Endothelial cell of umbilical vein (primary cell): ENCODE results near the gene CCDC88B. TPM values are rescaled to one million over a fixed set of nuclear protein-coding genes. Genes with fewer than 3 reads are reported as not detected.
A peak's percentile ranks its signal among the peaks of the same experiment; 100 is the strongest.

Source experiments
- BruUV-seq: library from RNA; stranded (reverse); fragments of 400-500 nt; replicated peaks from 2 replicates; lab custom pipeline; 2021; lab: Mats Ljungman, UMichigan
- CTCF ChIA-PET: fragments of 300-600, 350-600 bp; sonication (Branson Sonifier 250); formaldehyde crosslinking; loops from one replicate; lab custom pipeline; 2021; ENCODE audit warnings: antibody characterized with exemption, inconsistent platforms; lab: Charles Lee
- POLR2A ChIA-PET: fragments of 300-600, 350-600 bp; sonication (Branson Sonifier 250); formaldehyde crosslinking; loops from one replicate; lab custom pipeline; 2021; ENCODE audit warnings: antibody characterized with exemption, inconsistent platforms; lab: Charles Lee
- DNase-seq: peaks from one replicate; pipeline ENCODE4 v3.0.0-alpha.2; 2011; ENCODE audit warnings: low read depth, low spot score
- FAIRE-seq: peaks from 2 replicates; lab custom pipeline; 2011; peaks lifted over from hg19 to GRCh38; lab: Jason Lieb, UNC
- H2AFZ ChIP-seq: 2 replicates; pipeline ENCODE4 v1.6.0; 2012; ENCODE audit warnings: low read depth, low read length, control low read depth, inconsistent platforms
- H3K27ac ChIP-seq: 2 replicates; pipeline ENCODE4 v1.5.1; 2011; ENCODE audit warnings: low read depth, mild to moderate bottlenecking, control low read depth, low read length, moderate library complexity; ENCODE audit not compliant: insufficient read depth
- H3K27me3 ChIP-seq, 2 experiments: 2 replicates each; pipeline versions ENCODE4 v1.6.0 to v1.6.1; 2011; ENCODE audit warnings: low read length in 2 of 2, mixed read lengths in 1 of 2; ENCODE audit not compliant: control insufficient read depth in 2 of 2, insufficient read depth in 2 of 2
- H3K36me3 ChIP-seq, 2 experiments: 2 replicates in 1 of 2; 3 replicates in 1 of 2; pipeline ENCODE4 v1.5.1; 2011; ENCODE audit warnings: low read length in 2 of 2, mild to moderate bottlenecking in 1 of 2, moderate library complexity in 1 of 2; ENCODE audit not compliant: control insufficient read depth in 2 of 2, insufficient read depth in 2 of 2; ENCODE audit errors: extremely low read depth in 1 of 2
- H3K4me1 ChIP-seq: 3 replicates; pipeline ENCODE4 v1.5.1; 2011; ENCODE audit warnings: mild to moderate bottlenecking, low read length; ENCODE audit not compliant: control insufficient read depth, insufficient read depth; ENCODE audit errors: extremely low read depth
- H3K4me2 ChIP-seq: 2 replicates; pipeline ENCODE4 v1.6.1; 2011; ENCODE audit warnings: low read length, control low read depth, mixed read lengths; ENCODE audit not compliant: insufficient read depth
- H3K4me3 ChIP-seq, 3 experiments: fragments of 200-600 bp in 1 of 3; sonication (generic), shearing (Covaris generic) in 1 of 3; replicated peaks in 1 of 3; 2 replicates each; pipeline ENCODE4 v1.5.1; 2011 to 2016; ENCODE audit warnings: control low read depth in 3 of 3, low read length in 3 of 3, mild to moderate bottlenecking in 2 of 3, inconsistent platforms in 1 of 3, low read depth in 1 of 3, moderate library complexity in 1 of 3; ENCODE audit not compliant: insufficient read depth in 1 of 3
- H3K79me2 ChIP-seq: 2 replicates; pipeline ENCODE4 v1.6.0; 2012; ENCODE audit warnings: low read length, inconsistent platforms; ENCODE audit not compliant: control insufficient read depth, insufficient read depth
- H3K9ac ChIP-seq: replicated peaks from 2 replicates; pipeline ENCODE3; 2011; ENCODE audit warnings: low read length, control low read depth; ENCODE audit not compliant: insufficient read depth; ENCODE audit errors: extremely low read depth
- H3K9me1 ChIP-seq: replicated peaks from 3 replicates; pipeline ENCODE4 v1.6.0; 2011; ENCODE audit warnings: mild to moderate bottlenecking, low read length; ENCODE audit not compliant: control insufficient read depth, insufficient read depth; ENCODE audit errors: extremely low read depth
- H3K9me3 ChIP-seq: replicated peaks from 2 replicates; pipeline ENCODE4 v1.5.1; 2012; ENCODE audit warnings: low read length, inconsistent platforms; ENCODE audit not compliant: control insufficient read depth, insufficient read depth
- H4K20me1 ChIP-seq: replicated peaks from 2 replicates; pipeline ENCODE3; 2011; ENCODE audit warnings: mild to moderate bottlenecking, low read length; ENCODE audit not compliant: control insufficient read depth, insufficient read depth; ENCODE audit errors: extremely low read depth
- EZH2 ChIP-seq: IDR thresholded peaks from 2 replicates; pipeline ENCODE4 v1.6.1; 2012; ENCODE audit warnings: borderline replicate concordance, low read depth, mild to moderate bottlenecking, moderate library complexity, low read length, inconsistent platforms; ENCODE audit not compliant: severe bottlenecking
- GATA2 ChIP-seq: IDR thresholded peaks from 2 replicates; pipeline ENCODE4 v1.7.0; 2011; ENCODE audit warnings: low read depth, mild to moderate bottlenecking, moderate library complexity, mixed read lengths, low read length; ENCODE audit not compliant: insufficient read length, insufficient read depth
- JUN ChIP-seq: IDR thresholded peaks from 2 replicates; pipeline ENCODE4 v1.6.1; 2011; ENCODE audit warnings: borderline replicate concordance, low read depth; ENCODE audit not compliant: insufficient read length, insufficient read depth
- dilution Hi-C: fragments of 300-500 bp; cut with MboI; formaldehyde crosslinking; loops from one replicate; pipeline ENCODE4 v1.15.0; 2019; ENCODE audit warnings: low sequenced_read_pairs; ENCODE audit not compliant: extremely low pct_ligation_motif_present
- intact Hi-C: fragments of 100-400 bp; cut with micrococcal nuclease; formaldehyde crosslinking; loops from one replicate; pipeline ENCODE4 v1.10.0; 2022
- polyA plus RNA-seq, 4 experiments: library from polyadenylated mRNA; depleted of rRNA in 3 of 4; stranded (reverse) in 3 of 4; unstranded in 1 of 4; fragments of >200 nt; gene quantifications; 2 replicates each; pipeline versions ENCODE4 v1.2.1 to v1.2.3, GENCODE V29; 2011 to 2012; ENCODE audit warnings: missing spikeins in 1 of 4
- total RNA-seq: library from RNA; stranded (reverse); gene quantifications from 2 replicates; pipeline ENCODE4 v1.2.3, GENCODE V29; 2021
- TF ChIP-seq, protein P1 (sequence below), 2 donors: IDR thresholded peaks; 1 replicate in 1 of 2; 2 replicates in 1 of 2; pipeline ENCODE4 v1.5.1; 2011; ENCODE audit warnings: low read length in 2 of 2, mild to moderate bottlenecking in 2 of 2, moderate library complexity in 2 of 2, control low read depth in 1 of 2, inconsistent platforms in 1 of 2, low read depth in 1 of 2; ENCODE audit not compliant: insufficient read depth in 1 of 2; ENCODE audit errors: extremely low read depth in 1 of 2

The CCDC88B gene
- total and polyA plus RNA-seq, 2 donors (not counting 3 experiments of a cell fraction or from before 2014, with no cell fraction given) = 1.8 to 2.7 TPM

DNA sequence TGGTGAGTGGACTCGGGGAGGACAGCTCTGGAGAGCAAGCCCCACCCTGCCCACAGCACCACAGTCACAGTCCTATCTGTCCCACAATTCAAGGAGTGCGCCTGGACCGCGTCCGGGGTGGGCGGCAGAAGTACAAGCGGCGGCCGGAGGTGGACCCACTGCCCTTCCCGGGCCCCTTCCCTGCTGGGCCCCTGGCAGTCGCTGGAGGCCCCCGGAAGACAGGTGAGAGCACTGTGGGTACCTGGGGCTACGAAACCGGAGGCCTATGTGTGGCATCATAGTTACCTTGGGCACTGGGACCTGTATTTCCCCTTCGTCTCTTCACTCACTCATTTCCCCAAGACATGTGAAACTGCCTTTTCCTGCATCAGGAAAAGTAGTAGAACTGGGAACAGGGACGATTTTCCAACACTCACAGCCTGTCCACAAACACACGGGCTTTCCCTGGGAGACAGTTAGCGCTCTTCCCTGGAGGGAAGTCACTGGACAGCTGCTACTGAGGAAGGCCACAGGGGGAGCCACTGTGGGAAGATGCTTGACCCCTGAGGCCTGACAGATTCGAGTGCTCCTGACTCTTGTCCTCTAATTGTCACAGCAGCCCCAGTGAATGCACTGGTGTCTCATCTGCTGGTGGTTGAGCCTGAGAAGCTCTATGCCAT is 25.7 kb upstream of the CCDC88B start:
- ChIA-PET CTCF (no interaction called here), POLR2A (no interaction called here)
- no peak overlapping the region for H3K4me3 ChIP-seq
- no peaks in the 10 kb centered on the region for H3K27me3 ChIP-seq
- DNase-seq (no peak), FAIRE-seq (no peak)
- H3K4me1 ChIP-seq = peaks cover 9% of the 10 kb centered on the region
- no peak overlapping the region for H3K9ac ChIP-seq
- H3K4me2 ChIP-seq = no peak overlapping the region
- H3K9me3 ChIP-seq = no peaks in the 10 kb centered on the region
- no TSS peak for BruUV-seq
- peaks cover 2 to 7% of the 10 kb centered on the region in 2 experiments for H3K36me3 ChIP-seq
- H2AFZ ChIP-seq = no peak overlapping the region
- H4K20me1 ChIP-seq = no peaks in the 10 kb centered on the region
- H3K9me1 ChIP-seq = no peaks in the 10 kb centered on the region
- intact Hi-C loops (no loop called here), dilution Hi-C loops (no loop called here)
- H3K27ac ChIP-seq = no peak overlapping the region
- peaks cover 4% of the 10 kb centered on the region for H3K79me2 ChIP-seq
- TF ChIP-seq EZH2 (no peak), GATA2 (no peak), JUN (no peak)
- TF ChIP-seq, protein P1, sequence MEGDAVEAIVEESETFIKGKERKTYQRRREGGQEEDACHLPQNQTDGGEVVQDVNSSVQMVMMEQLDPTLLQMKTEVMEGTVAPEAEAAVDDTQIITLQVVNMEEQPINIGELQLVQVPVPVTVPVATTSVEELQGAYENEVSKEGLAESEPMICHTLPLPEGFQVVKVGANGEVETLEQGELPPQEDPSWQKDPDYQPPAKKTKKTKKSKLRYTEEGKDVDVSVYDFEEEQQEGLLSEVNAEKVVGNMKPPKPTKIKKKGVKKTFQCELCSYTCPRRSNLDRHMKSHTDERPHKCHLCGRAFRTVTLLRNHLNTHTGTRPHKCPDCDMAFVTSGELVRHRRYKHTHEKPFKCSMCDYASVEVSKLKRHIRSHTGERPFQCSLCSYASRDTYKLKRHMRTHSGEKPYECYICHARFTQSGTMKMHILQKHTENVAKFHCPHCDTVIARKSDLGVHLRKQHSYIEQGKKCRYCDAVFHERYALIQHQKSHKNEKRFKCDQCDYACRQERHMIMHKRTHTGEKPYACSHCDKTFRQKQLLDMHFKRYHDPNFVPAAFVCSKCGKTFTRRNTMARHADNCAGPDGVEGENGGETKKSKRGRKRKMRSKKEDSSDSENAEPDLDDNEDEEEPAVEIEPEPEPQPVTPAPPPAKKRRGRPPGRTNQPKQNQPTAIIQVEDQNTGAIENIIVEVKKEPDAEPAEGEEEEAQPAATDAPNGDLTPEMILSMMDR (IDR thresholded peaks at IDR 0.05; ENCODE audit: extremely low read depth in 1 of 2, insufficient read depth in 1 of 2, low read depth in 1 of 2, low read length in 2 of 2) = peak in 1 of 2 donors; percentile 8
